Cardiac muscle cell (in vitro differentiated cells and primary cell): ENCODE data around the gene DBX2. TPM values are rescaled to one million over a fixed set of nuclear protein-coding genes. Genes with fewer than 3 reads are reported as not detected.

Experiments
- DNase-seq, 2 donors: peaks; one replicate each; pipeline versions ENCODE4 v3.0.0 to v3.0.0-alpha.2; 2010 to 2017; ENCODE audit warnings: low read depth in 1 of 2, low spot score in 1 of 2
- H3K27ac ChIP-seq: fragments of 200-600 bp; sonication (generic); 2 replicates; pipeline ENCODE4 v1.5.1; 2016
- H3K27me3 ChIP-seq: fragments of 200-600 bp; sonication (generic); 2 replicates; pipeline ENCODE4 v1.6.0; 2016; ENCODE audit warnings: control low read depth
- H3K36me3 ChIP-seq: fragments of 200-600 bp; sonication (generic); 2 replicates; pipeline ENCODE4 v1.5.1; 2016; ENCODE audit warnings: control low read depth
- H3K4me1 ChIP-seq: fragments of 200-600 bp; sonication (generic); 2 replicates; pipeline ENCODE4 v1.8.1; 2017; ENCODE audit warnings: low read depth, mild to moderate bottlenecking, mixed run types
- H3K4me3 ChIP-seq: fragments of 200-600 bp; sonication (generic); 2 replicates; pipeline ENCODE4 v1.5.1; 2016; ENCODE audit warnings: mild to moderate bottlenecking
- H3K9me3 ChIP-seq: fragments of 200-600 bp; sonication (generic); 2 replicates; pipeline ENCODE4 v1.5.1; 2017; ENCODE audit warnings: low read depth, mild to moderate bottlenecking, control low read depth
- polyA plus RNA-seq: library from polyadenylated mRNA; unstranded; fragments of >200 nt; fragmentation: Nextera tagmentation; extraction: Ambion mirVana; gene quantifications from 2 replicates; pipeline ENCODE4 v1.2.1, GENCODE V29; 2016
- total RNA-seq: library from RNA; depleted of rRNA; stranded (reverse); fragments of >200 nt; gene quantifications from 2 replicates; pipeline ENCODE4 v1.2.3, GENCODE V29; 2016
- TF ChIP-seq, protein P1 (sequence below): IDR thresholded peaks from 2 replicates; pipeline ENCODE4 v1.5.1; 2012; ENCODE audit warnings: low read depth, mild to moderate bottlenecking, low read length

The DBX2 gene
- total and polyA plus RNA-seq, 2 experiments from 2014 or later = not detected

DNA sequence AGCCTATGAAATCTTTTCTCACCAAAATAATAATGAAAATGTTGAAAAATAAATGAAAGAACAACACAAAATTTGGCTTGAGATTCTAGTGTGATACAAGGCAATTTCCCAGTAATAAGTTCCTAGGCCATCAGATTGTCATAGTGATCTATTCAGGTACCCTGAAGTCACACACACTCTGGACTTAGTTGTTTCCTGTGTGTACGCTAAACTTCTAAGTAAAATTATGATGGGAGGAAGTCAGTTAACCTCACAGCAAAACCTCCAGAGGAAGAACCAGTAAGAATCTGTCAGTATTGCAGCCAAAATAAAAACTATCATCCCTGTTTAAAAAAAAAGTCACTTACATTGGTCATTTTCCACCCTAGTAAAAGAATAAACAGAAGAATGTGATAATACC, 81.9 kb downstream of the DBX2 start:
- Histone ChIP-seq H3K4me3 (no peak overlapping the region), H3K9me3 (no peaks in the 10 kb centered on the region), H3K36me3 (no peaks in the 10 kb centered on the region), H3K27ac (no peak overlapping the region), H3K27me3 (no peaks in the 10 kb centered on the region), H3K4me1 (no peaks in the 10 kb centered on the region)
- no peak for DNase-seq
- TF ChIP-seq, protein P1, sequence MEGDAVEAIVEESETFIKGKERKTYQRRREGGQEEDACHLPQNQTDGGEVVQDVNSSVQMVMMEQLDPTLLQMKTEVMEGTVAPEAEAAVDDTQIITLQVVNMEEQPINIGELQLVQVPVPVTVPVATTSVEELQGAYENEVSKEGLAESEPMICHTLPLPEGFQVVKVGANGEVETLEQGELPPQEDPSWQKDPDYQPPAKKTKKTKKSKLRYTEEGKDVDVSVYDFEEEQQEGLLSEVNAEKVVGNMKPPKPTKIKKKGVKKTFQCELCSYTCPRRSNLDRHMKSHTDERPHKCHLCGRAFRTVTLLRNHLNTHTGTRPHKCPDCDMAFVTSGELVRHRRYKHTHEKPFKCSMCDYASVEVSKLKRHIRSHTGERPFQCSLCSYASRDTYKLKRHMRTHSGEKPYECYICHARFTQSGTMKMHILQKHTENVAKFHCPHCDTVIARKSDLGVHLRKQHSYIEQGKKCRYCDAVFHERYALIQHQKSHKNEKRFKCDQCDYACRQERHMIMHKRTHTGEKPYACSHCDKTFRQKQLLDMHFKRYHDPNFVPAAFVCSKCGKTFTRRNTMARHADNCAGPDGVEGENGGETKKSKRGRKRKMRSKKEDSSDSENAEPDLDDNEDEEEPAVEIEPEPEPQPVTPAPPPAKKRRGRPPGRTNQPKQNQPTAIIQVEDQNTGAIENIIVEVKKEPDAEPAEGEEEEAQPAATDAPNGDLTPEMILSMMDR = no peak

Other genes with a start within 250 kb of the DBX2 start
- 1.6 and 7.9 TPM in 2 replicates for gene NELL2, start 174.8 kb downstream of the DBX2 start, total RNA-seq
- 2.0 and 3.3 TPM in 2 replicates for gene NELL2, start 174.8 kb downstream of the DBX2 start, polyA plus RNA-seq
- gene ANO6, start 165.0 kb upstream of the DBX2 start, total RNA-seq = 34.8 and 50.8 TPM in 2 replicates
- gene ANO6, start 165.0 kb upstream of the DBX2 start, polyA plus RNA-seq = 36.0 and 53.1 TPM in 2 replicates